Neural crest cell (in vitro differentiated cells): Measurements from ENCODE around the gene FAT1. TPM values are rescaled to one million over a fixed set of nuclear protein-coding genes. Genes with fewer than 3 reads are reported as not detected.

Experiments
- DNase-seq: peaks from one replicate; pipeline ENCODE4 v3.0.0; 2021; ENCODE audit warnings: low read depth, mixed read lengths, low spot score
- H3K27ac Mint-ChIP-seq: one replicate; pipeline ENCODE4 v1.8.0; 2021; ENCODE audit warnings: mild to moderate bottlenecking, mixed read lengths; ENCODE audit not compliant: unreplicated experiment
- H3K27me3 Mint-ChIP-seq: 2 replicates; pipeline ENCODE4 v1.8.0; 2021; ENCODE audit warnings: low read depth, mild to moderate bottlenecking, mixed read lengths
- H3K36me3 Mint-ChIP-seq: 2 replicates; pipeline ENCODE4 v1.8.0; 2021; ENCODE audit warnings: low read depth, mild to moderate bottlenecking, mixed read lengths
- H3K4me1 Mint-ChIP-seq: 2 replicates; pipeline ENCODE4 v1.8.0; 2021; ENCODE audit warnings: mixed read lengths
- H3K4me3 Mint-ChIP-seq: one replicate; pipeline ENCODE4 v1.8.0; 2021; ENCODE audit warnings: mild to moderate bottlenecking, mixed read lengths
- H3K9me3 Mint-ChIP-seq: 2 replicates; pipeline ENCODE4 v1.8.0; 2021; ENCODE audit warnings: mixed read lengths
- CTCF ChIP-seq: fragments of 200-600 bp; sonication (generic); conservative IDR thresholded peaks from 2 replicates; pipeline ENCODE4 v1.5.0; 2021; ENCODE audit warnings: antibody characterized with exemption, mild to moderate bottlenecking
- total RNA-seq: library from RNA; stranded (reverse); gene quantifications from 2 replicates; pipeline ENCODE4 v1.2.1, GENCODE V29; 2021

FAT1 gene
- total RNA-seq, 1 donor from 2014 or later, result 130 TPM

GRCh38 chr4:186557486-186557885 is 166.2 kb downstream of the FAT1 start:
- Mint-ChIP-seq H3K27me3 (peaks cover 18% of the 10 kb centered on the region), H3K36me3 (no peaks in the 10 kb centered on the region), H3K4me1 (peaks cover 12% of the 10 kb centered on the region), H3K27ac (no peak overlapping the region), H3K4me3 (peak overlapping the region; percentile 69), H3K9me3 (no peaks in the 10 kb centered on the region)
- no peak for TF ChIP-seq CTCF
- DNase-seq, result no peak

GRCh38 chr4:186557061-186557460 is 166.6 kb downstream of the FAT1 start:
- peaks cover 12% of the 10 kb centered on the region for H3K4me1 Mint-ChIP-seq
- no peak for TF ChIP-seq CTCF
- H3K9me3 Mint-ChIP-seq, result no peaks in the 10 kb centered on the region
- H3K36me3 Mint-ChIP-seq, result no peaks in the 10 kb centered on the region
- H3K27me3 Mint-ChIP-seq, result peaks cover 19% of the 10 kb centered on the region
- H3K27ac Mint-ChIP-seq, result no peak overlapping the region
- DNase-seq, result no peak
- peak overlapping the region; percentile 69 for H3K4me3 Mint-ChIP-seq

- peaks cover 12% of the 10 kb centered on the region for H3K4me1 Mint-ChIP-seq
- H3K4me3 Mint-ChIP-seq, result peak within 1 kb of the TSS; percentile 85
- no peaks in the 10 kb centered on the region for H3K36me3 Mint-ChIP-seq
- peaks cover 34% of the 10 kb centered on the region for H3K27me3 Mint-ChIP-seq
- peak; percentile 31 for DNase-seq
- no peaks in the 10 kb centered on the region for H3K9me3 Mint-ChIP-seq
- H3K27ac Mint-ChIP-seq, result no peak within 1 kb of the TSS
- peak; percentile 50 for TF ChIP-seq CTCF
These were observed 168.5 kb downstream of the FAT1 start, which contains the start of gene MTNR1A for GRCh38 chr4:186554914-186555827. TSS of gene MTNR1A (minus strand) at chr4:186555567. CDS start at chr4:186555365, 202 bp downstream.

GRCh38 chr4:186554539-186554913 is 169.1 kb downstream of the FAT1 start:
- Mint-ChIP-seq H3K4me3 (peak overlapping the region; percentile 85), H3K4me1 (peaks cover 12% of the 10 kb centered on the region), H3K36me3 (no peaks in the 10 kb centered on the region), H3K27me3 (peaks cover 40% of the 10 kb centered on the region), H3K9me3 (no peaks in the 10 kb centered on the region), H3K27ac (no peak overlapping the region)
- TF ChIP-seq CTCF, result peak; percentile 57
- peak; percentile 41 for DNase-seq

GRCh38 chr4:186553717-186554116 is 169.9 kb downstream of the FAT1 start:
- DNase-seq, result no peak
- Mint-ChIP-seq H3K27ac (no peak overlapping the region), H3K27me3 (peaks cover 43% of the 10 kb centered on the region), H3K4me3 (peak overlapping the region; percentile 85), H3K9me3 (no peaks in the 10 kb centered on the region), H3K4me1 (peaks cover 12% of the 10 kb centered on the region), H3K36me3 (no peaks in the 10 kb centered on the region)
- no peak for TF ChIP-seq CTCF
